A172 (cell line): ENCODE measurements around the gene TMTC1. TPM values are rescaled to one million over a fixed set of nuclear protein-coding genes. Genes with fewer than 3 reads are reported as not detected.

Source experiments
- DNase-seq: peaks from one replicate; pipeline ENCODE4 v3.0.0-alpha.2; 2015; ENCODE audit warnings: low spot score
- total RNA-seq: library from RNA; depleted of rRNA; stranded (reverse); fragments of >200 nt; shearing (Covaris generic); gene quantifications from 2 replicates; pipeline ENCODE4 v1.2.3, GENCODE V29; 2014

TMTC1 gene
- total RNA-seq, 1 experiment from 2014 or later, result 26.2 TPM

DNA sequence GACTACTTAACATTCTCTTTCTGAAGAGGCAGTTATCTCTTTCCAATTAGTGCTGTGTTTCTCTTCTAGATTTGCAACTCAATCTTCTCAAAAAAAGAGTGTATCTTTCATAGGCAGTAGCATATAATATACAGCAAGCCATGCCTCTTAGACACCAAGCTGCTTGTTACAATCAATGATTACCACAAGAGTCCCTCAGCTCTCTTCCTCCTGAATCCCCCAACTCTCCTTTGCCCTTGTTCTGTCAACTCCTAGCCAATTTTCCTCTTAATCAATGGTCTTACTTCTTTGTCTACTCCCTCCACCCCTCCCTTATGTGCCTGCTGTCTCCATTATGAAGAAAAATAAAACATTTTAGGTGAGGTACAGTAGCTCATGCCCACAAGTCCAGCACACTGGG, 2.6 kb downstream of the TMTC1 start:
- DNase-seq, result no peak

DNA sequence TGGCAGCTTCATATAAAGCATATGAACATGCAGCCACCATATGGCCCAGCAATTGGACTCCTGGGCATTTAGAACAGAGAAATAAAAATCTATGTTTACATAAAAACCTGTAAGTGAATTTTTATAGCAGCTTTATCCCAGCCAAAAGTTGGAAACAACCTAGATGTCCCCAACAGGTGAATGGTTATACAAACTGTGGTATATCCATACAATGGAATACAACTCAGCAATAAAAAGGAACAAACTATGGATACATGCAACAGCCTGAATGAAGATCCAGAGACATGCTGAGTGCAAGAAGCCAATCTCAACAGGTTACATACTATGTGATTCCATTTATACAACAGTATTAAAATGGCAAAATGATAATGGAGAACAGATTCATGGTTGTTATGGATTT, 3.7 kb downstream of the TMTC1 start:
- no peak for DNase-seq

GRCh38 chr12:29778531-29778930, 5.2 kb downstream of the TMTC1 start:
- DNase-seq, result no peak

DNA sequence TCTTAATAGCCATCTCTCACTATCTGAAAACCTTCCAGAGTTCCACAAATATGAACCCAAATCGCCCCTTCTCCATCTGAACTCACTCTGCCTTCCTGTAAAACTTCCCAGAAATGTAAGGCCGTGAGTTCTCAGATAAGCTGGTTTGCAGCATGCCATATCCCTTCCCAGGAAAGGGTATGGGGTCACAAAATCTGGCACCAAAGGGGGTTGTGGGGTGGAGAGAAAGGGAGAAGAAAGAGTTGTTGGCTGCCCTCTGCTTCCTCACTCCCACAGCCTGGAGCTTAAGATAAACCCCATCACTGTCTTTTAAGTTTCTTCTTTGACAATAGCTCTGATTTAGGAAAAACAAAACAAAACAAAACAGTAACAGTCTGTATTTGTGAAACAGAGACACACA, 10.7 kb downstream of the TMTC1 start:
- no peak for DNase-seq

GRCh38 chr12:29771786-29772185, 12.0 kb downstream of the TMTC1 start:
- DNase-seq, result no peak

DNA sequence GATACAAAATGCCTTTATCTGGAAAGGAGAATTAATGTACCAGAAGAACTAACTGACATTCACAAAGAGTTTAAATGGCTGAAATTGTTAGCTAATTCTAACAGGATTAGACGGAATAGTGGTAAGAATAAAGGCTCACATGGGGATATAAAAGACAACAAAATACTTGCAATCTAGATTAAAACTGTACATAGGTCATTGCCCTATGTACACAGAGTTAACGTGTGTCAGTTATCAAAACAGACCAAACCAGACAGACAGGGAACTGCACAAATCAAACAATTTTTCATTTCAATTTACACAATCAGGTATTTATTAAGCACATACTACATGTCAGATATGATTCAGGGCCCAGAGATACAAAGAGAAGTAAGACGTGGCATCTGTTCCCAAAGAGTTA, 12.6 kb downstream of the TMTC1 start:
- no peak for DNase-seq

DNA sequence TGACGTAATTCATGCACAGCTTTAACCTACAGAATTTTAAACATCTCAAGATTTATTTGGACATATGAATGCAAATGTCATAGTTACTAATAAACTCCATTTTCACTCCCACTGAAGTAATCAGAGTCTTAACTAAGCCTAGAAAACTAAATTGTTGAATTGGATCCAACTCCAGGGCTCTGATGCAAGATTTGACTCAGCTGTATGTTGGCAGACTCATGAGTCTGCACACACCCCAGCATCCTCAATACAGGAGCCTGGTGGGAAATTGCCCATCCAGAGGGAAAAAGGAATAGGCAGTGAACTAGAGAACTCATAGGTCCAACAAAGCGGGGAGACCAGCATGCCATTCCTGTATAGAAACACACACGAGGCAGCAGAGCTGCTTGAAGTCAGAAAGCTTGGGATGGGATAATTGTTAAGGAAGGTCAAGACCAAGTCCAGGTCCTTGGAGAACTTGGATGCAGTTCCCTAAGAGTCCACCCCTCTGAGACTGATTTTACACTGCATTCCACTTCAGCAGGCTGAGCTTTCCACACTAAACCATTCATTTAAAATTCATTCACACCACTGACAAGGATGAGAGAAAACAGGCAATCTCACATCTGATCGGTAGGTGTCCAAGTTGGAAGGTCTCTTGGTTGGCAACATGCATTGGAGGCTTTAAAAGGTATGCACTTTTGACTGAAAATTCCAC, 14.4 kb downstream of the TMTC1 start:
- DNase-seq, result peak; percentile 27

GRCh38 chr12:29768372-29768771, 15.4 kb downstream of the TMTC1 start:
- no peak for DNase-seq

GRCh38 chr12:29763301-29763683, 20.4 kb downstream of the TMTC1 start:
- DNase-seq, result no peak

DNA sequence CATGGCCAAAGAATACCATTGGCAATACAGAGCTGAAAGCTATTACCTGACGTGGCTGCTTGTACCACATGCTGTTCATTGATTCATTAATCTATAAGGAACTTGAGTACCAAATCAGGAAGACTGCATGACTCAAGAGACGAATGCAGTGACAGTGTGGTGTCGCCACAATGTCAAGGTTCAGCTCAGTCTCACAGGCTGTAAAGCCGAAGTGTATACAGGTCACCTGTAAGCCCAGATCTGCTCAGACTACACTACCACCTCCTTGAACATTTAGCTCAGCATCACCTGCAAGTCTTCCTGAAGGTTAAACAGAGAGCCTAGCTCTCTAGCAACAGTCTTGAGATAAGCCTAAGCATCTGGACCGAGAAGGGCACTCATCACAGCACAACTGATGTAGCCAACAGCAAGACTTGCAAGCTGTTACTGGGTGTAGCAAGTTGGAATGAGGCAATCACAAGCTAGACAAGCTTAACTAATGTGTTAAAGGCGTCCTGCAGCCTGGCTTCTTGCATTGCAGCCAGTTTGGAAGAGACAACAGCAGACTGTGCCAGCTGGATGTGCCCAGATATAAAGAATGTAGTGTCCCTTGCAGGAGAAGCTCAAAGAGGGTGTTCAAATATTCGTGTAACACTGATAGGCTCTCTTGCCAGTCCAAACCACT, 21.0 kb downstream of the TMTC1 start:
- no peak for DNase-seq

- no peak for DNase-seq
These were observed 23.8 kb downstream of the TMTC1 start for GRCh38 chr12:29759950-29760349.

DNA sequence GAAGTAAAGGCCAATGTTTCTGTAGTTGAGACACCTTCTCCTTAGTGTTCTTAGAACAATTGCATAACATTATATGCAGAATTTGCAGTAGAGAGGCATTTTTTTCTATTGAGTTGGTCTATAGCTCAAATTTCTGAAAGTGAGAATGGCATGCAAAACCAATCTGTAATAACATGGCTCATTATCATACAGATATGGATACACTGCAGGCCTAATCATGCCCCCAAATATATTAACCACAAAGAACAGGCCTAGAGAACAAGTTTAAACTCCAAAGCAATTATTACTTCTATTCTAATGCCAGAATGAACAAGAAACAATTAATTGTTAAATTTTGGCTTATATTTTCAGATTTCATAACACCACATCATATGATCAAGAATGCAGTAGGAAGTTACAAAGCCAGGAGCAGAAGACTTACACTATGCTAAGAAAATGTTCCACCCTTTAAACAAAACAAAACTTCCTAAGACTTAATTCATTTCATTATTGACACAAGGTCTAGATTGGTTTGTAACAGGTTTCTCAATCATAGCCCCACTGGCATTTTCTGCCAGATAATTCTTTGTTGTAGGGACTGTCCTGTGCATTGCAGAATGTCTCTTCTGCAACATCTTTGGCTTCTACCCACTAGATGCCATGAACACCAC, 26.9 kb downstream of the TMTC1 start:
- DNase-seq, result no peak

DNA sequence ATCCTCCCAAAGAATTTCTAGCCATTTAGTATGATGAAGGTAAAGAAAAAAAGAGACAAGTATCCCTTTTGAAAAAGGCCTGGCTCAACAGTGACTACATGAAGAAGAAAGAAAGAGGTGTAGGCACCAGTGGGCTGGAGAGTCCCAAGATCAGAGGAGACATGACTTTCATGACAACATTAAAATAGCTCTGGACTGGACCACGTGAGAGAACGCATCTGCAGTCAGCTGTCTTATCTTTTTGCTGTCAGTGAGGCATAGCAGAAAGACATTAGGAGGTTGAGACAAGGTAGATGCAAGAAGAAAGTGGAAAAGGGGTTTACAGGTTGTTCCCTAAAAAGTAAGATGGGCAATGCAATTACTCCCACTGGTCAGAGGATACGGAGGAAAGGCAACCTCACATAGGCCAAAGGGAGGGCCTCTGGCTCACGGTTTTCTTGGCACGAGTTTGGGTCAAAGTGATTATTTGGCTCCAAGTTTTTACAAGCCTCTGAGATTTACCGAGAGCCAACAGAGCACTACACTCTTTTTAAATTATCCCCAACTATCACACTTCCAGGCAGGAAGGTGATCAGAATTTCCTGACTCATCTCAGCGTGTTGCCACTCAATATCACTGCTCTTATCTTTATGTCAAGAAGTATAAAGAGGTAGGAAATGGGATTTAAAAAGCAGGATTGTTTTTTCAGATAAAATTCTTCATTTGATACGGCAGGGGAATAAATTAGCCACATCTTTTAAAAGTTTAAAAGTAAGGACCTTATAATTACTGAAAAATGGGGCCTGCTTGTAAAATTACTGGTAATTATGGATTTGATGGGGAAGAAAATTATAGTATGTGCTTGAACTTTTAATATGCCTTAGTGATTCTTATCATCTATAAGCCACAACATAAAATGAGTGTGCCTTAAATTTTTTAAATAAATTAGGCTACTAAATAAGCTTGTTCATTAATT, 29.2 kb downstream of the TMTC1 start:
- DNase-seq, result peak; percentile 46

DNA sequence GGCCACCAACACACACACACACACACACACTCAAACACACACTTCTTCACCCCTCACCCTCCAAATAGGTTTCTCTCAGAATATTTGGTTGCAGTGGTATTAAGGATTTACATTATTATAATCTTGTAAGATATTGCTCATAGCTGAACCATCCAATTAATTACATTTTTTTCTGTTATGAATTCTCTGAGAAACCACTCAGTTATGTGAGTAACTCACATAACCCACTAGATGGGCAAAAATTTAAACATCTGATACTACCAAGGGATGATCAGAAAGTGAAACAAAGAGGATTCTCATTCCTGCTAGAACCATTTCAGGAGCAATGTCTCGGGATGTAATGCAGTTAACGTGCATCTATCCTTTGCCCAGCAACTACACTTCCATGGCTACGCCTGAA, 31.6 kb downstream of the TMTC1 start:
- no peak for DNase-seq

DNA sequence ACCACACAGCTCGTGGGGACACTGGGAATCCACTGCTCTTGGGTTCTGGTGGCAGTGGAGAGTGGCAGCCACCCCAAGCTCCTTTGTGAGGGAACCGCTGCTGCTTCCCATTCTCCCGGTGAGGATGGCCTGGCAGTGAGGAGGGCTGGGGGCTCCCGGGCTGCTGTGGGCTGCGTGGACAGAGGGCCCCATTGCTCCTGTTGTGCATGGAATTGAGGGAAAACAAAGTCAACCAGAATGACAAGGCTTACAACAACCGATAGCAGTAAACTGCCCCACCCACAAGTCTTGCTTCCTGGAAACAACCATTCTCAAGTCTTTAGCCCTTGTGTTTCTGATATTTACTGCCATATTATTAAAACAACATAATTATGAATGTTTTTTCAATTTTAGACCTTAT, 32.1 kb downstream of the TMTC1 start:
- DNase-seq, result no peak

DNA sequence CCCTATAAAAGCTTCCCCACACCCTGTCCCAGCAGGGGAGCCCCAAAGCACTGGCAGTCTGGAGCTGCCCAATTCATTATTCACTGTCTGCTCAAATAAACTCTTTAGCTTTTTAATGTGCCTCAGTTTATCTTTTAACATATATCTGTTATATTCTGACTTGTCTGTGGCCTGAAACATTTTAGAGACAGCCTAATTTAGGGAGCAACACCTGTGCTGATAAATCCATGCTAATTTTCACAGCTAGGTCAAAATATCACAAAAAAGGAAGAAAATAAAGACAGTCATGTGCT, 32.9 kb downstream of the TMTC1 start:
- no peak for DNase-seq

DNA sequence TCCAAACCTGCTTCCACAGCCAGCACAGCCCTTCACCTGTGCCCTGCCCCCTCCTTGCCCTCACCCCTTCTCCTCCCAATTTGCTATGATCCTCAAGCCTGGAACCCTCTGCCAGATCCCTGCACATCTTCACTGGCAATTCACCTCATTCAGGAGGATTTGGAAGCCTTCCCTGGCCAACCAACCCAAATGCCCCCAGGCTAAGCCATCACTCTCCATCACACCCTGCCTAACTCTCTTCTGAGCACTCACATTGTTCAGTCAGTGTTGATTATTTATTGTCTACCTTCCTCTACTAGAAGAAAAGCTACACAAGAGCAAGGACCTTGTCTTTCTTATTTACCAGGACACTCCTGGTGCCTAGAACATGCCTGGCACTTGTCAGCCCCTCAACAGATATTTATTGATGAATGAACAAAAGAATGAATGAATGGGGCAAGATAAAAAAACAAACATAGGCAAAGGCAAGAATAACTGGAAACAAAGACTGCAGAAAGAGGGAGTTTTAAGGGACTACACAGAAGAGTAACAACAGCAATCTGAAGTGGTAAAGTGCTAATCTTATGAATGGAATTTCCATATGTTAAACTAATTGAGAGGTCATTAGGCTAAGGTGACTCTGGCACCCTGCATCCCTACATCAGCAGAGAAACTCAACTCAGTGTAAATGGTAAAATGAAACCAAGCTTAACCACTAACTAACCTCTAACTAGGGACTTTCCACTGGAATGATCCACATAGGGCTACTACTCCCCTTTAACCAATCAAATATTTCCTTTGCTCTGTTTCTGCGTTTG, 33.4 kb downstream of the TMTC1 start:
- DNase-seq, result peak; percentile 55

- DNase-seq, result no peak
These were observed 39.4 kb downstream of the TMTC1 start for GRCh38 chr12:29744365-29744764.

GRCh38 chr12:29743801-29744200, 39.9 kb downstream of the TMTC1 start:
- DNase-seq, result peak; percentile 54

DNA sequence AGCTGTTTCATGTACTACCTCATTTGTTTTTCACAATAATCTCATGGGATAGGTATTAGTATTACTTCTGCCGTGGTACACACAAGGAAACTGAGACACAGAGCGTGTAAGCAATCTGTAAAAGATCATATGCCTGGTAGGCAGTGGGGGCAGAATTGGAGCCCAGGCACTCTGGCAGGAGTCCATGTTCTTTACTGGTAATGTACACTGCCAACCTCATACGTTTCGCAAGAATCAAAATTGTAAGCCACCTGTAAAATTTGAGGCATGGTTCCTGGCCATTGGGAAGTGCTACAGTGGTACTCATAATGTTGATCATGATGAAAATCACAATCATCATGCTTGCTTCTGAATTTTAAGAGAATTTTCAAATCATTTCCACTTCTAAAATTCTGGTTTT, 40.7 kb downstream of the TMTC1 start:
- no peak for DNase-seq

GRCh38 chr12:29742646-29743045, 41.1 kb downstream of the TMTC1 start:
- DNase-seq, result no peak
